ENCODE results near the gene VRK3. TPM values are rescaled to one million over a fixed set of nuclear protein-coding genes. Genes with fewer than 3 reads are reported as not detected.

The VRK3 gene
- total RNA-seq, 1 experiment from 2014 or later = 44.4 TPM

GRCh38 chr19:49977881-49978280, 47.3 kb downstream of the VRK3 start:
- H3K9me3 ChIP-seq (ENCODE audit: low read depth, low read length, poor library complexity, severe bottlenecking) = no peaks in the 10 kb centered on the region
- H3K27me3 ChIP-seq (replicated peaks; ENCODE audit: insufficient read depth, low read depth, low read length, poor library complexity) = no peaks in the 10 kb centered on the region
- no peaks in the 10 kb centered on the region for H3K4me1 ChIP-seq (ENCODE audit: insufficient read depth, low read length, poor library complexity, severe bottlenecking)
- H3K4me3 ChIP-seq (ENCODE audit: low read depth, low read length, poor library complexity, severe bottlenecking) = no peak overlapping the region
- ChIA-PET CTCF (no interaction called here), POLR2A (ENCODE audit: low non-redundant PET) (no interaction called here)
- no peaks in the 10 kb centered on the region for H3K36me3 ChIP-seq (ENCODE audit: insufficient read depth, low read length, poor library complexity, severe bottlenecking)
- TF ChIP-seq EZH2 (IDR thresholded peaks at IDR 0.05; ENCODE audit: borderline replicate concordance, low read depth, low read length, poor library complexity, severe bottlenecking) (no peak), CTCF (conservative IDR thresholded peaks at IDR 0.05; ENCODE audit: low read depth, low read length) (no peak)
- H3K27ac ChIP-seq (ENCODE audit: low read depth, low read length, poor library complexity, severe bottlenecking) = no peak overlapping the region
- BruUV-seq (replicated peaks) = no TSS peak
- DNase-seq (ENCODE audit: low spot score) = no peak
- intact Hi-C loops (cut with micrococcal nuclease; ENCODE audit: unreplicated experiment) = no loop called here

DNA sequence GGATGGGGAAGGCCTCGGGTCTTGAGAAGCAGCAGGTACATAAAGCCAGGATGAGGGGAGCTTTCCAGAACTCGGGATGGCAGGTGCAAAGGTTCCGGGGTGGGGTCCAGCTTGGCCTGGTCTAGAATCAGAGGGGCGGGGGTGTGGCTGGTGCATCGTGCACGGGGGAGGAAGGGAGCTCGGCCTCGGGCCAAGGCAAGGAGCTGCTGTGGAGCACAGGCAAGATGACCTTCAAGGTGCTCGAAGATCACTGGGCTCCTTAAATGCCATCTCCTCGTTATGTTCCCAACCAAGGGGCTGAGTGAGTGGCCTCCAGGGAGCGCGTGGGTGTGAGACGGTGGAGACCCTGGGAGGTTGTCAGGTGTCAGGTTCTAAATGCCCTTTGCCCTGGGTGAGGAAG, 48.1 kb downstream of the VRK3 start:
- Histone ChIP-seq H3K27me3 (replicated peaks; ENCODE audit: insufficient read depth, low read depth, low read length, poor library complexity) (no peaks in the 10 kb centered on the region), H3K9me3 (ENCODE audit: low read depth, low read length, poor library complexity, severe bottlenecking) (no peaks in the 10 kb centered on the region), H3K4me1 (ENCODE audit: insufficient read depth, low read length, poor library complexity, severe bottlenecking) (no peaks in the 10 kb centered on the region), H3K4me3 (ENCODE audit: low read depth, low read length, poor library complexity, severe bottlenecking) (no peak overlapping the region), H3K36me3 (ENCODE audit: insufficient read depth, low read length, poor library complexity, severe bottlenecking) (no peaks in the 10 kb centered on the region), H3K27ac (ENCODE audit: low read depth, low read length, poor library complexity, severe bottlenecking) (no peak overlapping the region)
- DNase-seq (ENCODE audit: low spot score) = no peak
- no peak for TF ChIP-seq CTCF (conservative IDR thresholded peaks at IDR 0.05; ENCODE audit: low read depth, low read length)
- TF ChIP-seq EZH2 (IDR thresholded peaks at IDR 0.05; ENCODE audit: borderline replicate concordance, low read depth, low read length, poor library complexity, severe bottlenecking) = no peak
- no TSS peak for BruUV-seq (replicated peaks)
- ChIA-PET CTCF (interaction anchor here (0.7 kb wide), 1 partner anchor 39 kb away, joined by 3 read pairs; no protein-coding TSS in a partner anchor), POLR2A (ENCODE audit: low non-redundant PET) (no interaction called here)
- intact Hi-C loops (cut with micrococcal nuclease; ENCODE audit: unreplicated experiment) = no loop called here

DNA sequence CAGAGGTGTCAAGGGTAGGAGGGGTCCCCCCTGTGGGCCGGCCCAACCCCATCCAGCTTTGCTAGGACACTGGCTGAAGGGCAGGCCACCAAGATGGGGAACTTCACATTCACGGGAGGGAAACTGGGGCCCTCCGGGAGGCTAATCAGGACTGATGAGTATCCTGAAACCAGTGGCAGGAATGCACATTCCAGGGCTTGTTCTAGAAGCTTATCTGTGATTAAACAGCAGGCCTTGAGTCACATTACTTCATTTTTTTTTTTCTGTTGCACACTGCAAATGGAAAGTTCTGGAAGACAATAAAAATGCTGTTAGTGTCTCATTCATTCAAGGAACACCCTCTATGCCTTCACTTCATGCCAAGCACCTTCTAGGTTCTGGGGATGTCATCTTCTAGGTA, 48.7 kb downstream of the VRK3 start:
- H3K36me3 ChIP-seq (ENCODE audit: insufficient read depth, low read length, poor library complexity, severe bottlenecking) = no peaks in the 10 kb centered on the region
- POLR2A ChIA-PET (ENCODE audit: low non-redundant PET) = no interaction called here
- no peak for DNase-seq (ENCODE audit: low spot score)
- peaks cover 5% of the 10 kb centered on the region for H3K27me3 ChIP-seq (replicated peaks; ENCODE audit: insufficient read depth, low read depth, low read length, poor library complexity)
- BruUV-seq (replicated peaks) = no TSS peak
- H3K4me3 ChIP-seq (ENCODE audit: low read depth, low read length, poor library complexity, severe bottlenecking) = no peak overlapping the region
- CTCF ChIA-PET = interaction anchor here (0.7 kb wide), 1 partner anchor 38 kb away, joined by 3 read pairs; no protein-coding TSS in a partner anchor
- H3K9me3 ChIP-seq (ENCODE audit: low read depth, low read length, poor library complexity, severe bottlenecking) = no peaks in the 10 kb centered on the region
- no peak for TF ChIP-seq CTCF (conservative IDR thresholded peaks at IDR 0.05; ENCODE audit: low read depth, low read length)
- no peak for TF ChIP-seq EZH2 (IDR thresholded peaks at IDR 0.05; ENCODE audit: borderline replicate concordance, low read depth, low read length, poor library complexity, severe bottlenecking)
- intact Hi-C loops (cut with micrococcal nuclease; ENCODE audit: unreplicated experiment) = no loop called here
- no peak overlapping the region for H3K27ac ChIP-seq (ENCODE audit: low read depth, low read length, poor library complexity, severe bottlenecking)
- no peaks in the 10 kb centered on the region for H3K4me1 ChIP-seq (ENCODE audit: insufficient read depth, low read length, poor library complexity, severe bottlenecking)

Data from A673 (cell line).